Activated CD8-positive, alpha-beta memory T cell treated with anti-CD3 and anti-CD28 coated beads, Interleukin-2, amount 10 ng/mL, durations not matched to agents 7 days and 5 days (primary cell): ENCODE data around the gene ATAD2B. TPM values are rescaled to one million over a fixed set of nuclear protein-coding genes. Genes with fewer than 3 reads are reported as not detected.
"Not testable (repeated sequence)": the region's sequence is repeated elsewhere in the genome, so short reads cannot be mapped to it uniquely, and the experiment has no call there.

Experiments
- ATAC-seq: fragments of 150-1000 bp; cut with Tn5 transposase; one replicate; pipeline ENCODE4 v1.10.0; 2021; ENCODE audit warnings: moderate library complexity
- CTCF ChIA-PET: fragments of 350-600 bp; sonication (Branson Sonifier 250); formaldehyde crosslinking; loops from one replicate; lab custom pipeline; 2021; ENCODE audit warnings: antibody characterized with exemption; lab: Charles Lee
- DNase-seq: peaks from one replicate; pipeline ENCODE4 v3.0.0-alpha.2; 2020
- H3K27ac Mint-ChIP-seq: one replicate; pipeline ENCODE4 v1.8.0; 2021; ENCODE audit warnings: mild to moderate bottlenecking, mixed read lengths
- H3K27me3 Mint-ChIP-seq: one replicate; pipeline ENCODE4 v1.8.0; 2021; ENCODE audit warnings: mixed read lengths
- H3K36me3 Mint-ChIP-seq: one replicate; pipeline ENCODE4 v1.8.0; 2021; ENCODE audit warnings: mild to moderate bottlenecking, mixed read lengths
- H3K4me1 Mint-ChIP-seq: one replicate; pipeline ENCODE4 v1.8.0; 2021; ENCODE audit warnings: mixed read lengths
- H3K4me3 Mint-ChIP-seq: one replicate; pipeline ENCODE4 v1.8.0; 2021; ENCODE audit warnings: mild to moderate bottlenecking, moderate library complexity, mixed read lengths
- H3K9me3 Mint-ChIP-seq: one replicate; pipeline ENCODE4 v1.8.0; 2022; ENCODE audit warnings: low read depth, mixed read lengths
- total RNA-seq, 2 experiments: library from RNA; stranded (reverse); gene quantifications; one replicate each; pipeline ENCODE4 v1.2.3, GENCODE V29; 2021

Gene ATAD2B
- 10 to 100 TPM; 18.2 to 26.8 TPM for total RNA-seq

- Mint-ChIP-seq H3K4me3 (peak within 1 kb of the TSS; percentile 98), H3K9me3 (no peaks in the 10 kb centered on the region), H3K36me3 (peaks cover 4% of the 10 kb centered on the region), H3K27me3 (no peaks in the 10 kb centered on the region), H3K4me1 (peaks cover 32% of the 10 kb centered on the region), H3K27ac (peak within 1 kb of the TSS; percentile 99)
- peak; percentile 95 for DNase-seq
- CTCF ChIA-PET = interaction anchor here (0.6 to 5.0 kb wide), 30 partner anchors 9 to 237 kb away, joined by 3 to 66 read pairs (median 5); partner anchors contain the start of genes FAM228B, FKBP1B, SF3B6 and TP53I3
- peak; percentile 87 for ATAC-seq
Measured at GRCh38 chr2:23926750-23927571, at the start of gene ATAD2B. Gene ATAD2B (minus strand): TSS chr2:23927123. CDS start chr2:23926770, 353 bp downstream.

GRCh38 chr2:23967846-23968245 lies 40.9 kb upstream of the ATAD2B start:
- CTCF ChIA-PET = no interaction called here
- Mint-ChIP-seq H3K27ac (no peak overlapping the region), H3K27me3 (no peaks in the 10 kb centered on the region), H3K4me1 (no peaks in the 10 kb centered on the region), H3K9me3 (peaks cover 2% of the 10 kb centered on the region), H3K36me3 (peaks cover 13% of the 10 kb centered on the region), H3K4me3 (no peak overlapping the region)
- no peak for ATAC-seq
- DNase-seq = no peak

- H3K4me1 Mint-ChIP-seq = peaks cover 5% of the 10 kb centered on the region
- CTCF ChIA-PET = no interaction called here
- no peaks in the 10 kb centered on the region for H3K27me3 Mint-ChIP-seq
- no peaks in the 10 kb centered on the region for H3K9me3 Mint-ChIP-seq
- no peak overlapping the region for H3K4me3 Mint-ChIP-seq
- H3K36me3 Mint-ChIP-seq = peaks cover 1% of the 10 kb centered on the region
- ATAC-seq (no peak), DNase-seq (no peak)
- no peak overlapping the region for H3K27ac Mint-ChIP-seq
Measured at GRCh38 chr2:23954325-23955014, 27.5 kb upstream of the ATAD2B start.

GRCh38 chr2:23953625-23954024 lies 26.7 kb upstream of the ATAD2B start:
- no peaks in the 10 kb centered on the region for H3K9me3 Mint-ChIP-seq

GRCh38 chr2:23952558-23952957 lies 25.6 kb upstream of the ATAD2B start:
- not testable (repeated sequence) for DNase-seq, H3K4me1 Mint-ChIP-seq, H3K27ac Mint-ChIP-seq, H3K27me3 Mint-ChIP-seq, H3K4me3 Mint-ChIP-seq, ATAC-seq, H3K9me3 Mint-ChIP-seq, H3K36me3 Mint-ChIP-seq
- CTCF ChIA-PET = interaction anchor here (0.7 kb wide), 1 partner anchor 11 kb away, joined by 3 read pairs; no protein-coding TSS in a partner anchor

More at GRCh38 chr2:23953625-23954024, 26.7 kb upstream of the ATAD2B start:
- no peak overlapping the region for H3K4me3 Mint-ChIP-seq
- H3K36me3 Mint-ChIP-seq = peaks cover 1% of the 10 kb centered on the region
- CTCF ChIA-PET = no interaction called here
- no peak for ATAC-seq
- H3K27me3 Mint-ChIP-seq = no peaks in the 10 kb centered on the region
- DNase-seq = no peak
- H3K4me1 Mint-ChIP-seq = peaks cover 5% of the 10 kb centered on the region
- H3K27ac Mint-ChIP-seq = no peak overlapping the region

- DNase-seq = no peak
- Mint-ChIP-seq H3K36me3 (peaks cover 9% of the 10 kb centered on the region), H3K27ac (no peak overlapping the region), H3K27me3 (no peaks in the 10 kb centered on the region), H3K4me1 (peaks cover 5% of the 10 kb centered on the region), H3K4me3 (no peak overlapping the region), H3K9me3 (no peaks in the 10 kb centered on the region)
- ATAC-seq = no peak
- CTCF ChIA-PET = no interaction called here
Measured at GRCh38 chr2:23947350-23947749, 20.4 kb upstream of the ATAD2B start.

- Mint-ChIP-seq H3K4me1 (peaks cover 16% of the 10 kb centered on the region), H3K36me3 (peaks cover 12% of the 10 kb centered on the region), H3K4me3 (no peak overlapping the region), H3K9me3 (no peaks in the 10 kb centered on the region), H3K27ac (no peak overlapping the region), H3K27me3 (no peaks in the 10 kb centered on the region)
- no peak for DNase-seq
- no peak for ATAC-seq
- CTCF ChIA-PET = interaction anchor here (1.9 kb wide), 1 partner anchor 18 kb away, joined by 10 read pairs; the partner anchor contains the start of gene ATAD2B
Measured at GRCh38 chr2:23944976-23945375, 18.1 kb upstream of the ATAD2B start.

GRCh38 chr2:23944527-23944926 lies 17.6 kb upstream of the ATAD2B start:
- H3K27ac Mint-ChIP-seq = no peak overlapping the region
- H3K36me3 Mint-ChIP-seq = peaks cover 12% of the 10 kb centered on the region
- ATAC-seq = no peak
- H3K4me1 Mint-ChIP-seq = peaks cover 16% of the 10 kb centered on the region
- H3K27me3 Mint-ChIP-seq = no peaks in the 10 kb centered on the region
- CTCF ChIA-PET = interaction anchor here (1.9 kb wide), 1 partner anchor 18 kb away, joined by 10 read pairs; the partner anchor contains the start of gene ATAD2B
- no peaks in the 10 kb centered on the region for H3K9me3 Mint-ChIP-seq
- H3K4me3 Mint-ChIP-seq = no peak overlapping the region
- DNase-seq = no peak

GRCh38 chr2:23943666-23944065 lies 16.7 kb upstream of the ATAD2B start:
- Mint-ChIP-seq H3K27ac (no peak overlapping the region), H3K36me3 (peaks cover 12% of the 10 kb centered on the region), H3K4me3 (no peak overlapping the region), H3K9me3 (no peaks in the 10 kb centered on the region), H3K4me1 (peaks cover 25% of the 10 kb centered on the region), H3K27me3 (peaks cover 7% of the 10 kb centered on the region)
- CTCF ChIA-PET = no interaction called here
- ATAC-seq (no peak), DNase-seq (no peak)

GRCh38 chr2:23941644-23942043 lies 14.7 kb upstream of the ATAD2B start:
- H3K36me3 Mint-ChIP-seq = peaks cover 12% of the 10 kb centered on the region
- H3K27ac Mint-ChIP-seq = no peak overlapping the region
- H3K4me3 Mint-ChIP-seq = no peak overlapping the region

GRCh38 chr2:23940718-23941620 lies 14.0 kb upstream of the ATAD2B start:
- peaks cover 13% of the 10 kb centered on the region for H3K27me3 Mint-ChIP-seq
- H3K27ac Mint-ChIP-seq = peak overlapping the region; percentile 93
- peaks cover 12% of the 10 kb centered on the region for H3K36me3 Mint-ChIP-seq
- peak; percentile 61 for DNase-seq
- H3K4me1 Mint-ChIP-seq = peaks cover 25% of the 10 kb centered on the region
- H3K9me3 Mint-ChIP-seq = no peaks in the 10 kb centered on the region
- peak; percentile 56 for ATAC-seq
- H3K4me3 Mint-ChIP-seq = peak overlapping the region; percentile 86
- CTCF ChIA-PET = interaction anchor here (1.3 to 4.9 kb wide), 3 partner anchors 12 to 116 kb away, joined by 3 to 66 read pairs (median 4); partner anchors contain the start of gene ATAD2B

More at GRCh38 chr2:23941644-23942043, 14.7 kb upstream of the ATAD2B start:
- peaks cover 25% of the 10 kb centered on the region for H3K4me1 Mint-ChIP-seq
- DNase-seq (no peak), ATAC-seq (no peak)
- H3K9me3 Mint-ChIP-seq = no peaks in the 10 kb centered on the region
- CTCF ChIA-PET = interaction anchor here (1.3 to 4.9 kb wide), 3 partner anchors 11 to 117 kb away, joined by 3 to 66 read pairs (median 4); partner anchors contain the start of gene ATAD2B
- peaks cover 9% of the 10 kb centered on the region for H3K27me3 Mint-ChIP-seq

- Mint-ChIP-seq H3K9me3 (no peaks in the 10 kb centered on the region), H3K4me1 (peaks cover 25% of the 10 kb centered on the region), H3K27ac (peak within 1 kb of the TSS; percentile 93), H3K36me3 (peaks cover 12% of the 10 kb centered on the region), H3K27me3 (peaks cover 14% of the 10 kb centered on the region), H3K4me3 (peak within 1 kb of the TSS; percentile 86)
- CTCF ChIA-PET = interaction anchor here (1.3 to 4.9 kb wide), 2 partner anchors 13 to 115 kb away, joined by 4 to 66 read pairs; partner anchors contain the start of gene ATAD2B
- peak; percentile 91 for ATAC-seq
- DNase-seq = peak; percentile 78
Measured at GRCh38 chr2:23939987-23940717, 13.2 kb upstream of the ATAD2B start, which contains the start of gene UBXN2A. Gene UBXN2A (plus strand): TSS chr2:23940463. CDS start chr2:23958315, 17,852 bp downstream.
